Nephron (organoid): ENCODE measurements around the gene APBB2.
"Not testable (repeated sequence)": the region's sequence is repeated elsewhere in the genome, so short reads cannot be mapped to it uniquely, and the experiment has no call there.

Experiments used
- H3K27ac Mint-ChIP-seq, 3 experiments: 2 replicates each; pipeline ENCODE4 v1.8.0; 2020; ENCODE audit warnings: mixed read lengths in 3 of 3, mild to moderate bottlenecking in 2 of 3, moderate library complexity in 1 of 3
- H3K27me3 Mint-ChIP-seq: 2 replicates; pipeline ENCODE4 v1.8.0; 2021; ENCODE audit warnings: low read depth, mild to moderate bottlenecking, moderate library complexity, mixed read lengths
- H3K36me3 Mint-ChIP-seq: 2 replicates; pipeline ENCODE4 v1.8.0; 2020; ENCODE audit warnings: low read depth, mixed read lengths
- H3K4me1 Mint-ChIP-seq: 2 replicates; pipeline ENCODE4 v1.8.0; 2020; ENCODE audit warnings: mixed read lengths
- H3K4me3 Mint-ChIP-seq, 3 experiments: 2 replicates each; pipeline ENCODE4 v1.8.0; 2020; ENCODE audit warnings: mild to moderate bottlenecking in 3 of 3, mixed read lengths in 3 of 3, moderate library complexity in 2 of 3
- H3K9me3 Mint-ChIP-seq: 2 replicates; pipeline ENCODE4 v1.8.0; 2020; ENCODE audit warnings: mixed read lengths
- CTCF ChIP-seq, 3 experiments: fragments of 200-600 bp; sonication (generic); IDR thresholded peaks; one replicate each; pipeline ENCODE4 v1.5.0; 2021; ENCODE audit warnings: antibody characterized with exemption in 3 of 3; ENCODE audit not compliant: unreplicated experiment in 3 of 3

APBB2 gene

GRCh38 chr4:41066049-41066448 is 148.3 kb downstream of the APBB2 start:
- peaks cover 38% of the 10 kb centered on the region for H3K4me1 Mint-ChIP-seq

GRCh38 chr4:41065434-41066006 is 148.8 kb downstream of the APBB2 start:
- no peak overlapping the region for H3K4me3 Mint-ChIP-seq
- H3K36me3 Mint-ChIP-seq: no peaks in the 10 kb centered on the region
- peak overlapping the region in 2 of 3 experiments; percentile 21 to 60 for H3K27ac Mint-ChIP-seq

More at GRCh38 chr4:41066049-41066448, 148.3 kb downstream of the APBB2 start:
- no peak overlapping the region for H3K4me3 Mint-ChIP-seq
- H3K9me3 Mint-ChIP-seq: no peaks in the 10 kb centered on the region
- no peaks in the 10 kb centered on the region for H3K36me3 Mint-ChIP-seq
- H3K27ac Mint-ChIP-seq: no peak overlapping the region
- TF ChIP-seq CTCF (IDR thresholded peaks at IDR 0.05; ENCODE audit: unreplicated experiment in 3 of 3): no peak
- H3K27me3 Mint-ChIP-seq: no peaks in the 10 kb centered on the region

GRCh38 chr4:41064953-41065352 is 149.4 kb downstream of the APBB2 start:
- H3K4me1 Mint-ChIP-seq: peaks cover 42% of the 10 kb centered on the region
- no peaks in the 10 kb centered on the region for H3K36me3 Mint-ChIP-seq
- no peak overlapping the region for H3K4me3 Mint-ChIP-seq
- no peaks in the 10 kb centered on the region for H3K27me3 Mint-ChIP-seq
- peak overlapping the region; percentile 53 to 87 (median 60) for H3K27ac Mint-ChIP-seq
- TF ChIP-seq CTCF (IDR thresholded peaks at IDR 0.05; ENCODE audit: unreplicated experiment in 3 of 3): no peak
- no peaks in the 10 kb centered on the region for H3K9me3 Mint-ChIP-seq

More at GRCh38 chr4:41065434-41066006, 148.8 kb downstream of the APBB2 start:
- Mint-ChIP-seq H3K9me3 (no peaks in the 10 kb centered on the region), H3K4me1 (peaks cover 38% of the 10 kb centered on the region), H3K27me3 (no peaks in the 10 kb centered on the region)
- no peak for TF ChIP-seq CTCF (IDR thresholded peaks at IDR 0.05; ENCODE audit: unreplicated experiment in 3 of 3)

GRCh38 chr4:41061482-41062185 is 152.7 kb downstream of the APBB2 start:
- no peak overlapping the region for H3K4me3 Mint-ChIP-seq
- peak overlapping the region in 2 of 3 experiments; percentile 53 to 62 for H3K27ac Mint-ChIP-seq
- H3K9me3 Mint-ChIP-seq: peaks cover 2% of the 10 kb centered on the region
- TF ChIP-seq CTCF (IDR thresholded peaks at IDR 0.05; ENCODE audit: unreplicated experiment in 3 of 3): no peak
- H3K4me1 Mint-ChIP-seq: peaks cover 38% of the 10 kb centered on the region
- H3K36me3 Mint-ChIP-seq: peaks cover 12% of the 10 kb centered on the region
- peaks cover 3% of the 10 kb centered on the region for H3K27me3 Mint-ChIP-seq

- H3K27ac Mint-ChIP-seq: peak overlapping the region in 2 of 3 experiments; percentile 53 to 62
- peaks cover 2% of the 10 kb centered on the region for H3K9me3 Mint-ChIP-seq
- H3K4me3 Mint-ChIP-seq: no peak overlapping the region
- peaks cover 38% of the 10 kb centered on the region for H3K4me1 Mint-ChIP-seq
- H3K27me3 Mint-ChIP-seq: peaks cover 3% of the 10 kb centered on the region
- peaks cover 12% of the 10 kb centered on the region for H3K36me3 Mint-ChIP-seq
- TF ChIP-seq CTCF (IDR thresholded peaks at IDR 0.05; ENCODE audit: unreplicated experiment in 3 of 3): no peak
Observed at GRCh38 chr4:41060352-41061334, 153.7 kb downstream of the APBB2 start.

- H3K27ac Mint-ChIP-seq, H3K9me3 Mint-ChIP-seq, H3K4me3 Mint-ChIP-seq, H3K27me3 Mint-ChIP-seq: not testable (repeated sequence)
- peaks cover 32% of the 10 kb centered on the region for H3K4me1 Mint-ChIP-seq
- peaks cover 12% of the 10 kb centered on the region for H3K36me3 Mint-ChIP-seq
Observed at GRCh38 chr4:41059411-41059810, 154.9 kb downstream of the APBB2 start.
